ENCODE results near the gene ARMH3.

DNA sequence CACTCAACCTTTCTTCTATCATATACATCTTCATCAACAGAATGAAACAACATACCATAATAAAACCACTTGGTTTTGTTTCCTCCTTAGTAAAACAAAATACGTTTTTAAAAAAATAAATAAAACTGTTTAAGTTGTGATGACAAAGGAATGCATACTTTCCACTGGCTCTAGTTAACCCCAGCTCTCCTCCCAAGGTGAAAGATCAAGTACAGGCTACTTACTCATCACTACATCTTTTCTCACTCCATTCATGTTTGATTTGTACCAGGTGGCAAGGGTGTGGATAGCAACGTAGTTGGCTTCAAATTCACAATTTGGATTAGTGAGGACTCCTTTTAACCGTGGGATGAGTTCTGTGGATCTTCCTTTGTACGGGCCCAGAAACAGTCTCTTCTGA lies 252.5 kb downstream of the ARMH3 start:
- TF ChIP-seq, protein P1, sequence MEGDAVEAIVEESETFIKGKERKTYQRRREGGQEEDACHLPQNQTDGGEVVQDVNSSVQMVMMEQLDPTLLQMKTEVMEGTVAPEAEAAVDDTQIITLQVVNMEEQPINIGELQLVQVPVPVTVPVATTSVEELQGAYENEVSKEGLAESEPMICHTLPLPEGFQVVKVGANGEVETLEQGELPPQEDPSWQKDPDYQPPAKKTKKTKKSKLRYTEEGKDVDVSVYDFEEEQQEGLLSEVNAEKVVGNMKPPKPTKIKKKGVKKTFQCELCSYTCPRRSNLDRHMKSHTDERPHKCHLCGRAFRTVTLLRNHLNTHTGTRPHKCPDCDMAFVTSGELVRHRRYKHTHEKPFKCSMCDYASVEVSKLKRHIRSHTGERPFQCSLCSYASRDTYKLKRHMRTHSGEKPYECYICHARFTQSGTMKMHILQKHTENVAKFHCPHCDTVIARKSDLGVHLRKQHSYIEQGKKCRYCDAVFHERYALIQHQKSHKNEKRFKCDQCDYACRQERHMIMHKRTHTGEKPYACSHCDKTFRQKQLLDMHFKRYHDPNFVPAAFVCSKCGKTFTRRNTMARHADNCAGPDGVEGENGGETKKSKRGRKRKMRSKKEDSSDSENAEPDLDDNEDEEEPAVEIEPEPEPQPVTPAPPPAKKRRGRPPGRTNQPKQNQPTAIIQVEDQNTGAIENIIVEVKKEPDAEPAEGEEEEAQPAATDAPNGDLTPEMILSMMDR (conservative IDR thresholded peaks at IDR 0.05 in 1 of 2, IDR thresholded peaks at IDR 0.05 in 1 of 2; ENCODE audit: extremely low read depth in 1 of 2, insufficient read depth in 1 of 2, low read depth in 1 of 2, low read length in 2 of 2), result no peak
- no peak for TF ChIP-seq EZH2 (IDR thresholded peaks at IDR 0.05; ENCODE audit: borderline replicate concordance, low read length)

Data from mammary epithelial cell (primary cell).